ENCODE data around the gene CKAP2L.

DNA sequence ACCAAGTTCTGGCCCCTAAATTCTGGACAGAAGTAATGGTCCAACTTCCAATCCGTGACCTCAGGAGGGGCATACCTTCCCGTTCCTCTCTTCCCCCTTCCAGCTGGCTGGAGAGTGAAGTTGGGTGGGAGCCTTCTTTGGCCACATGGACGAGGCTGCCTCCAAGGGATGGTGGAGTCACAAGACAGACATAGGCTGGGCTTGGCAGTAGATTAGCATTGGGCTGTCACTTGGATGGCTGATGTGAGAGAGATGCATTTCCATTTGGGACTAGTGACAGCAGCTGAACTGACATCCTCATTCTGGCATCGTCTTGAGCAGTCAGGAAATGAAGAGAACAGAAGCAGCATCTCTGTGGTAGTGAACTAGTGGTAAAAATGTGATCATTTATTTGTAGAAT lies 31.0 kb downstream of the CKAP2L start:
- TF ChIP-seq, protein P1, sequence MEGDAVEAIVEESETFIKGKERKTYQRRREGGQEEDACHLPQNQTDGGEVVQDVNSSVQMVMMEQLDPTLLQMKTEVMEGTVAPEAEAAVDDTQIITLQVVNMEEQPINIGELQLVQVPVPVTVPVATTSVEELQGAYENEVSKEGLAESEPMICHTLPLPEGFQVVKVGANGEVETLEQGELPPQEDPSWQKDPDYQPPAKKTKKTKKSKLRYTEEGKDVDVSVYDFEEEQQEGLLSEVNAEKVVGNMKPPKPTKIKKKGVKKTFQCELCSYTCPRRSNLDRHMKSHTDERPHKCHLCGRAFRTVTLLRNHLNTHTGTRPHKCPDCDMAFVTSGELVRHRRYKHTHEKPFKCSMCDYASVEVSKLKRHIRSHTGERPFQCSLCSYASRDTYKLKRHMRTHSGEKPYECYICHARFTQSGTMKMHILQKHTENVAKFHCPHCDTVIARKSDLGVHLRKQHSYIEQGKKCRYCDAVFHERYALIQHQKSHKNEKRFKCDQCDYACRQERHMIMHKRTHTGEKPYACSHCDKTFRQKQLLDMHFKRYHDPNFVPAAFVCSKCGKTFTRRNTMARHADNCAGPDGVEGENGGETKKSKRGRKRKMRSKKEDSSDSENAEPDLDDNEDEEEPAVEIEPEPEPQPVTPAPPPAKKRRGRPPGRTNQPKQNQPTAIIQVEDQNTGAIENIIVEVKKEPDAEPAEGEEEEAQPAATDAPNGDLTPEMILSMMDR (IDR thresholded peaks at IDR 0.05; ENCODE audit: low read depth, low read length, poor library complexity, severe bottlenecking), result no peak
- no peak for TF ChIP-seq EZH2phosphoT487 (IDR thresholded peaks at IDR 0.05; ENCODE audit: borderline replicate concordance, low read length)

Measured in DOHH2 (cell line).